Left lobe of liver (tissue), 2 donors: ENCODE measurements around the gene ZNF496. TPM values are rescaled to one million over a fixed set of nuclear protein-coding genes. Genes with fewer than 3 reads are reported as not detected.
A peak's percentile ranks its signal among the peaks of the same experiment; 100 is the strongest.

Source experiments
- ATAC-seq: fragments of 200-7000 bp; cut with Tn5 transposase; one replicate; pipeline ENCODE4 v1.9.1; 2020; ENCODE audit warnings: mild to moderate bottlenecking, moderate library complexity
- DNase-seq: peaks from one replicate; pipeline ENCODE4 v3.0.0-alpha.2; 2020; ENCODE audit warnings: low spot score
- total RNA-seq: library from RNA; stranded (reverse); gene quantifications from one replicate; pipeline ENCODE4 v1.2.1, GENCODE V29; 2021
- donor health status: DM: no; HTN: no; CAD: no; lungs with moderate emphysema.
- donor health status: DM: no; HTN: yes; CAD: no.

The ZNF496 gene
- total RNA-seq, 1 donor from 2014 or later: 4.4 TPM

DNA sequence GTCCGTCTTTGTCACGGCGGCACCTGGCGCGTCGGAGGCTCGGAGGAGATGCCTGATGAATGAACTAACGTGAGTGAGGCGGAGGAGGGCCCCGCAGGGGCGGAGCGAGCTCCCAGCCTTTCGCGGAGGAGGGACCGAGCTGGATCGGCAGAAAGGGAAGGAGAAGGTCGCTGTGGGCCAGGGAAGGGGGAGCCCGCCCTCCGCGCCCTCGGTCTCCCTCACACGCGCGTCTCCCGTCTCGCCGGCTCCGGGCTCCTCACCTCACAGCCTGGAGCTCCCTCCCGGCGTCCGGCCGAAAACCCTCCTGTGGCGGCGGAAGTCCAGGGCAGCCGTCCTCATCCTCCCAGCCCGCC is 519 bp downstream of the ZNF496 start:
- DNase-seq (peak; percentile 68), ATAC-seq (peak; percentile 80)

DNA sequence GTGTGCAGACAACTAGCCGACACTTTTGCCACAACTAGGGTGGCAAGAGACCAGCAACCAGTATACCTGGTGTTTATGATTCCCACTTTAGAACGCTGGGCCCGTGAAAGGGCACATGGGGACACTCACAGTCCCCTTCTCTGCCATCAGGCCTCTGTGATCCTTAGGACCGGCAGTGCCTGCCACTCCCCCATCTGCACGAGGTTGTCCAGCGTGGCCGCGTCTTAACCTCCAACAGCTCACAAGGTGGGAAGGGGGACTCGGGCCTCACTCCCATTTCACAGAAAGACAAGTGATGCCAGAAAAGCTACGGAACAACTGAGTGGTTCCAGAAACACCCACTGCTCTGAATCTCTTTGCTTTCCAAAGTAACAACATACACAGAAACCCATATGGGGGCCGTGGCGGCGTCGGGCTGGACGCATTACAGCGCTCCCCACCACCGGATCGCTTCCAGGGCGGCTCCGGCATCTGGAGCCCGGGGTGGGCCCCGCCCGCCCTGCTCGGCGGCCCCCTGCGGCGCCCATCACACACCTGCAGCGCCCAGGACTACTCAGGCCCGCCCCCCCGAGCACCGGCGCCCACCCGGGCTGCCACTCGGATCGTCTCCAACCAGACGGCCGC is 1.0 kb downstream of the ZNF496 start:
- no peak for ATAC-seq
- no peak for DNase-seq

DNA sequence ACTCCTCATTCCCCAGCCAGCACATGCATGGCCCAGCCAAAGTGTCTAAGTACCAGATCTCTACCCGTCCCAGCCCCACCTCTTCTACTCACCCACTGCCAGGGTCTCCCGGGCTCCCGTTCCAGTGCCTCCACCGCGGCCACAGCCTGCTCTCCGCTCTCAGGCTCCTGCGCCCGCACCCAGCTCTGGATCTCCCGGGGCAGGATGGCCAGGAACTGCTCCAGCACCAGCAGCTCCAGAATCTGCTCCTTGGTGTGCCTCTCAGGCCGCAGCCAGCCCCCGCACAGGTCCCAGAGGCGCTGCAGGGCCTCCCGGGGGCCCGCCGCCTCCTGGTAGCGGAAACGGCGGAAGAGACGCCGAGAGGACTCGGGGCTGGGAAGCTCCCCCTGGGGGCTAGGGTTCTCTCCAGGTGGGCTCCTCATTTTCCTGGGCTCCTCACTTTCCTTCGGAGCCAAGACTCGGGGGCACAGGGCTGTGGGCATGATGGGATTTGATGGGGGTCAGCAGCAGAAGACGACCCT is 2.5 kb downstream of the ZNF496 start:
- ATAC-seq (no peak), DNase-seq (no peak)

- ATAC-seq: no peak
- no peak for DNase-seq
These were observed 3.4 kb downstream of the ZNF496 start for GRCh38 chr1:247328311-247328710.

GRCh38 chr1:247326411-247327130 is 5.1 kb downstream of the ZNF496 start:
- DNase-seq: no peak
- no peak for ATAC-seq

DNA sequence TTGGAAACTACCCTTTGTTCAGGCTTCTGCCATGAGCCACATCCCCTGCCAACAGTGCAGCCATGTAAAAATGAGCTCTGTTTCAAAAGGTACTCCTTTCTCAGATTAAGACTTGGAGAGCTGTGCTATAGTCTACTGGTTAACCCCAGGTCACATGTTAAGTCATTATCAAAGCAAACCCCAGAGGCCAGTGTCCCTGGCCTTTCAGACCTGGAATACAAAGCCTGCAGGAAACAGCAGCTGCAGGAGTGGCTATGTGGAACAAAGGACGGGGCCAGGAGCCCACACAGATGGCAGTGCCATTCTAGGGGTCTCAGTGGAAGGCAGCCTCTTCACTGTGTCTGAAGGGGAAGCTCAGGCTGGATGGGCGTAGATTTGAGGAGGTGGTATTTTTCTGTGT is 6.7 kb downstream of the ZNF496 start:
- DNase-seq: no peak
- ATAC-seq: no peak

DNA sequence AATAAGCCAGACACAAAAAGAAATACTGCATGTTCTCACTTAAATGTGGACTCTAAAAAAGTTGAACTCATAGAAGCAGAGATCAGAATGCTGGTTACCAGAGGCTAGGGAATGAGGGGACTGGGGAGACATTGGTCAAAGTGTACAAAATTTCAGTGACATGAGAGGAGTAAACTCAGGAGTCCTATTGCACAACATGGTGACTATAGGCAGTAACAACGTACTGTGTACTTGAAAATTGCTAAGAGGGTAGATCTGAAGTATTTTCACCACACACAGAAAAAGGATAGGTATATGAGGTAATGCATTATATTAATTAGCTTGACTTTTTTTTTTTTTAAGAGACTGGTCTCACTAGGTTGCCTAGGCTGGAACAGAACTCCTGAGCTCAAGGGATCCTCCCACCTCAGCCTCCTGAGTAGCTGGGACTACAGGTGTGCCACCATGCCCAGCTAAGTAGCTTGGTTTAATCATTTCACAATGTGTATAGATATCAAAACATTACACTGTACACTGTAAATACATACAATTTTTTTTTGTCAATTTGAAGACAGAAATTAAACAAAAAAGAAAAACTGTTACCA is 7.4 kb downstream of the ZNF496 start:
- DNase-seq: no peak

GRCh38 chr1:247322849-247323586 is 8.6 kb downstream of the ZNF496 start:
- no peak for ATAC-seq
- DNase-seq: no peak

More for the DNA sequence above, 7.4 kb downstream of the ZNF496 start:
- ATAC-seq: no peak

- ATAC-seq: no peak
- no peak for DNase-seq
These were observed 9.2 kb downstream of the ZNF496 start for GRCh38 chr1:247322442-247322841.

GRCh38 chr1:247317702-247318101 is 14.0 kb downstream of the ZNF496 start:
- DNase-seq (no peak), ATAC-seq (no peak)

- no peak for DNase-seq
- ATAC-seq: no peak
These were observed 15.0 kb downstream of the ZNF496 start for GRCh38 chr1:247316590-247317197.

DNA sequence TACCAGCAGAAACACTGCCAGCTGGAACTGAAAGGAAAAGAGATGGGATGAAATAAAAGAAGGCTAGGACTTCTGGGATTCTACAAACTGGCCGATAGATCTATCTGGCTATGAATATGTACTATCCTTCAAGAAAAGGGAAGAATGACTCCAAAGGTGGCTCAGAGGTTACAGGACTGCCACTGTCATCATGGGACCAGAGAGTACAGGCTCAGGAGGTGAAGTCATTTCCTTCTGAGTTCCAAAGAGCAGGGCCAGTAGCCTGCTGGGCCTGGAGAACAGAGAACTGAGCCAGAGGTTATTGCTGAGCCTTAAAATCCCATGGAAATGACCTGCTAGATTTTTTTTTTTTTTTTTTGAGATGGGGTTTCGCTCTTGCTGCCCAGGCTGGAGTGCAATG is 27.6 kb downstream of the ZNF496 start:
- ATAC-seq (peak; percentile 14), DNase-seq (no peak)

GRCh38 chr1:247303216-247303615 is 28.5 kb downstream of the ZNF496 start:
- no peak for ATAC-seq
- DNase-seq: no peak

DNA sequence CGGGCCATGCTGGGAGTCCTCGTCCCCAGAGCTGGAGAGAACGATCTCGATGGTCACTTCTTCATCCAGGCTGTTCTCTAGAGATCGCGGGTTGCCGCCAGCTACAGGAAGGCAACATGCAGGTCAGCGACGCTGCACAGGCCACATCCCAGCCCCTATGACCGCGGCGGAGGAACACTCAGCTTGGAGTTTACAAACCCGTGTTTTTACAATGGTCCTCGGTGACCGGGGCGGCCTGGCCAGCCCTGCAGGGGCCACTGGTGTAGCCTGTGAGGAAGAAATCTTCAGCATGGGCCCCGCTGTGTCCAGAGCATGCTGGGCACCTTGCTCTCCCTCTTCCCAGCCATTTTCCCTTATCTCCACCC is 30.5 kb downstream of the ZNF496 start:
- DNase-seq (no peak), ATAC-seq (no peak)

GRCh38 chr1:247300491-247301175 is 31.0 kb downstream of the ZNF496 start:
- ATAC-seq (no peak), DNase-seq (no peak)

- no peak for ATAC-seq
- no peak for DNase-seq
These were observed 31.8 kb downstream of the ZNF496 start for GRCh38 chr1:247299723-247300381.

GRCh38 chr1:247298701-247299100 is 33.0 kb downstream of the ZNF496 start:
- ATAC-seq (no peak), DNase-seq (no peak)

- DNase-seq (no peak), ATAC-seq (no peak)
These were observed 33.6 kb downstream of the ZNF496 start for GRCh38 chr1:247298124-247298481.

GRCh38 chr1:247297263-247298123 is 34.2 kb downstream of the ZNF496 start:
- no peak for DNase-seq
- ATAC-seq: no peak
